ENCODE data around the gene CFAP46. TPM values are rescaled to one million over a fixed set of nuclear protein-coding genes. Genes with fewer than 3 reads are reported as not detected.

The CFAP46 gene
- total and polyA plus RNA-seq, 9 of the 15 experiments (the other 6 are each of a cell fraction or from before 2014, with no cell fraction given) = not detected

DNA sequence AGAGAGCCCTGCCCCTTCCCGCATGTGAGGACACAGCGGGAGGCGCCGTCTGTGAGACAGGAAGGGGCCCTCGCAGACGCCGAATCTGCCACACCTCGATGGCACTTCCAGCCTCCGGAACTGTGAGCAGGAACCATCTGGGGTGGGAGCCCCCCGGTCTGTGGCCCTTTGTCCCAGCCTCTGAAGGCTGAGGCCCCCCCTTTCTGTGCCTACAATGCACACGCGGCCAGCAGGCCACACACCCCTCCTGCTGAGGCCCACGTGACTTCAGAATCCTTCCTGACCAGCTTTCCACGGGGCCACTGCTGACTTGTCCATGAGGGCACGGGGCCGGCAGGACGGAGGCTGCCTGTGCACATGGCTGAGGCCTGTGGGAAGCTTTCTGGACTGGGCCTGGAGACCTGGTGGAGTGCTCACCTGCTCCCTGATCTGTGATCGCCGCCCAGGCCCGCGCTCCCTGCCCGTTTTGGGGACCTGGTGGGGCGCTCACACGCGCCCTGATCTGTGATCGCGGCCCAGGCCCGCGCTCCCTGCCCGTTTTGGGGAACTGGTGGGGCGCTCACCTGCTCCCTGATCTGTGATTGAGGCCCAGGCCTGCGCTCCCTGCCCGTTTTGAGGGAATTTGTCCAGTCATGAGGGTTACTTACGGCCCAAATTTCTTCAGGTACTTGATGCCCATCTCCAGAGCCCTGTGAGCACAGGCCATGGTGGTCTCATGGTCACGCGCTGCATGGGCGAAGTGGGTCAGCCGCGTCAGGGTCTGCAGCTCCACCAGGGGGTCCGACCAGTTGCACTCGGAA is 34.3 kb downstream of the CFAP46 start:
- FAIRE-seq = no peak
- no peaks in the 10 kb centered on the region for H3K79me2 ChIP-seq (ENCODE audit: control insufficient read depth, insufficient read depth, low read length)
- H3K9ac ChIP-seq (ENCODE audit: insufficient read depth in 1 of 2, low read depth in 2 of 2, low read length in 2 of 2) = no peak overlapping the region
- no peaks in the 10 kb centered on the region for H4K20me1 ChIP-seq (replicated peaks; ENCODE audit: control insufficient read depth, insufficient read depth, low read length)
- WGBS (ENCODE audit: insufficient coverage, low coverage, missing lambda C conversion rate) = 4% methylated on average over 20 of the region's 41 CpGs
- H3K36me3 ChIP-seq (ENCODE audit: control insufficient read depth, insufficient read depth, low read length) = no peaks in the 10 kb centered on the region
- no peaks in the 10 kb centered on the region; a peak in 1 of 5 replicates for H3K4me1 ChIP-seq (replicated peaks in 1 of 2; ENCODE audit: control insufficient read depth in 2 of 2, insufficient read depth in 2 of 2, low read length in 2 of 2)
- no peak for DNase-seq (ENCODE audit: extremely low read depth in 1 of 4, low spot score in 3 of 4)
- no peaks in the 10 kb centered on the region for H3K9me3 ChIP-seq (replicated peaks; ENCODE audit: control insufficient read depth, insufficient read depth, low read depth, low read length)
- no peak overlapping the region for H3K27ac ChIP-seq (ENCODE audit: extremely low read depth, low read depth, low read length)
- TF ChIP-seq, protein P1, sequence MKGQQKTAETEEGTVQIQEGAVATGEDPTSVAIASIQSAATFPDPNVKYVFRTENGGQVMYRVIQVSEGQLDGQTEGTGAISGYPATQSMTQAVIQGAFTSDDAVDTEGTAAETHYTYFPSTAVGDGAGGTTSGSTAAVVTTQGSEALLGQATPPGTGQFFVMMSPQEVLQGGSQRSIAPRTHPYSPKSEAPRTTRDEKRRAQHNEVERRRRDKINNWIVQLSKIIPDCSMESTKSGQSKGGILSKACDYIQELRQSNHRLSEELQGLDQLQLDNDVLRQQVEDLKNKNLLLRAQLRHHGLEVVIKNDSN (CRISPR knock-in tag; IDR thresholded peaks at IDR 0.05) = peak; percentile 35
- TF ChIP-seq, protein P2, sequence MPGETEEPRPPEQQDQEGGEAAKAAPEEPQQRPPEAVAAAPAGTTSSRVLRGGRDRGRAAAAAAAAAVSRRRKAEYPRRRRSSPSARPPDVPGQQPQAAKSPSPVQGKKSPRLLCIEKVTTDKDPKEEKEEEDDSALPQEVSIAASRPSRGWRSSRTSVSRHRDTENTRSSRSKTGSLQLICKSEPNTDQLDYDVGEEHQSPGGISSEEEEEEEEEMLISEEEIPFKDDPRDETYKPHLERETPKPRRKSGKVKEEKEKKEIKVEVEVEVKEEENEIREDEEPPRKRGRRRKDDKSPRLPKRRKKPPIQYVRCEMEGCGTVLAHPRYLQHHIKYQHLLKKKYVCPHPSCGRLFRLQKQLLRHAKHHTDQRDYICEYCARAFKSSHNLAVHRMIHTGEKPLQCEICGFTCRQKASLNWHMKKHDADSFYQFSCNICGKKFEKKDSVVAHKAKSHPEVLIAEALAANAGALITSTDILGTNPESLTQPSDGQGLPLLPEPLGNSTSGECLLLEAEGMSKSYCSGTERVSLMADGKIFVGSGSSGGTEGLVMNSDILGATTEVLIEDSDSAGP (CRISPR knock-in tag; IDR thresholded peaks at IDR 0.05) = no peak
- TF ChIP-seq, protein P3, sequence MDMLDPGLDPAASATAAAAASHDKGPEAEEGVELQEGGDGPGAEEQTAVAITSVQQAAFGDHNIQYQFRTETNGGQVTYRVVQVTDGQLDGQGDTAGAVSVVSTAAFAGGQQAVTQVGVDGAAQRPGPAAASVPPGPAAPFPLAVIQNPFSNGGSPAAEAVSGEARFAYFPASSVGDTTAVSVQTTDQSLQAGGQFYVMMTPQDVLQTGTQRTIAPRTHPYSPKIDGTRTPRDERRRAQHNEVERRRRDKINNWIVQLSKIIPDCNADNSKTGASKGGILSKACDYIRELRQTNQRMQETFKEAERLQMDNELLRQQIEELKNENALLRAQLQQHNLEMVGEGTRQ (CRISPR knock-in tag; IDR thresholded peaks at IDR 0.05) = peak; percentile 31; the same call in 1 of the 2 replicates
- H2AFZ ChIP-seq (ENCODE audit: low read depth, low read length) = no peak overlapping the region
- BruUV-seq (replicated peaks) = no TSS peak
- no peak overlapping the region for H3K4me2 ChIP-seq (ENCODE audit: insufficient read depth, low read length)
- intact Hi-C loops (cut with micrococcal nuclease) = no loop called here
- H3K27me3 ChIP-seq (ENCODE audit: control insufficient read depth in 2 of 2, insufficient read depth in 2 of 2, low read length in 2 of 2) = peaks cover 0 to 29% of the 10 kb centered on the region in 2 experiments; a peak in 2 of 5 replicates
- no peak overlapping the region for H3K4me3 ChIP-seq
- ATAC-seq = no peak
- CTCF ChIA-PET (ENCODE audit: low intra/inter-chr PET ratio) = no interaction called here
- in situ Hi-C loops (cut with MboI) = no loop called here
- no peaks in the 10 kb centered on the region for H3K9me1 ChIP-seq (ENCODE audit: control insufficient read depth, insufficient read depth, low read length)
- POLR2A ChIA-PET = interaction anchor here (0.7 kb wide), 1 partner anchor 488 kb away, joined by 3 read pairs; no protein-coding TSS in a partner anchor
